Right renal pelvis (tissue), 4 donors: Measurements from ENCODE around the gene SMAP2. TPM values are rescaled to one million over a fixed set of nuclear protein-coding genes. Genes with fewer than 3 reads are reported as not detected.

ENCODE experiments used
- DNase-seq, 4 donors: peaks; one replicate each; pipeline ENCODE4 v3.0.0-alpha.2; 2013; ENCODE audit warnings: low read depth in 4 of 4, low spot score in 3 of 4, missing footprints in 1 of 4
- polyA plus RNA-seq, 4 donors: library from polyadenylated mRNA; unstranded; fragments of 120-200 nt; gene quantifications; one replicate each; pipeline ENCODE4 v1.2.1, GENCODE V29; 2013; ENCODE audit not compliant: insufficient read length in 4 of 4

The SMAP2 gene
- polyA plus RNA-seq, 4 donors: 22.7 to 29.7 (median 24.3) TPM

GRCh38 chr1:40413527-40414252, 40.2 kb downstream of the SMAP2 start:
- no peak for DNase-seq

GRCh38 chr1:40414331-40414730, 40.8 kb downstream of the SMAP2 start:
- no peak for DNase-seq

DNA sequence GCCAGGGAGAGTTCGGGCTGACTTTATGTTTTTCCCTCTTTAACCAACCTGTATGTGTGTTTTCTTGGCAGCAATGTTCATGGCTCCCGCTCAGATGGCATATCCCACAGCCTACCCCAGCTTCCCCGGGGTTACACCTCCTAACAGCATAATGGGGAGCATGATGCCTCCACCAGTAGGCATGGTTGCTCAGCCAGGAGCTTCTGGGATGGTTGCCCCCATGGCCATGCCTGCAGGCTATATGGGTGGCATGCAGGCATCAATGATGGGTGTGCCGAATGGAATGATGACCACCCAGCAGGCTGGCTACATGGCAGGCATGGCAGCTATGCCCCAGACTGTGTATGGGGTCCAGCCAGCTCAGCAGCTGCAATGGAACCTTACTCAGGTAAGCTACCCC, 43.2 kb downstream of the SMAP2 start:
- DNase-seq: no peak

GRCh38 chr1:40421431-40422384, 48.2 kb downstream of the SMAP2 start:
- no peak for DNase-seq

GRCh38 chr1:40422630-40423263, 49.2 kb downstream of the SMAP2 start:
- no peak for DNase-seq

- DNase-seq: no peak
Measured at GRCh38 chr1:40423264-40423642, 49.7 kb downstream of the SMAP2 start.

GRCh38 chr1:40423951-40424618, 50.6 kb downstream of the SMAP2 start:
- DNase-seq: no peak

- DNase-seq: no peak
Measured at GRCh38 chr1:40425198-40425597, 51.7 kb downstream of the SMAP2 start.

DNA sequence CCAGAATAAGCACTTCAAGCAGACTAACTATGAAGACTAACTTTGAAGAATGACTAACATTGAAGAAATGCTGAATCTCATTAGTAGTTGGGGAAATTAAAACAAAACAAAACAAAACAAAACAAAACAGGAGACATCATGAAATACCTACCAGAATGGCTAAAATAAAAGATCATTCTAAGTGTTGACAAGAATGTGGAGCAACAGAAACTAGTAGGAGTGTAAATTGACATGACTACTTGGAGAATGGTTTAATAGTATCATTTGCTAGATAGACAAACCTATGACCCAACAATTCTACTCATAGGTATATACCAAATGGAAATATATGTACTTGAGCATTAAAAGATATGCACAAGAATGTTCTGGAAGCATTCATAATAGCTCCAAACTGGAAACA, 57.9 kb downstream of the SMAP2 start:
- DNase-seq: no peak

GRCh38 chr1:40432644-40433390, 59.3 kb downstream of the SMAP2 start:
- no peak for DNase-seq

- DNase-seq: no peak
Measured at GRCh38 chr1:40435471-40435870, 61.9 kb downstream of the SMAP2 start.

DNA sequence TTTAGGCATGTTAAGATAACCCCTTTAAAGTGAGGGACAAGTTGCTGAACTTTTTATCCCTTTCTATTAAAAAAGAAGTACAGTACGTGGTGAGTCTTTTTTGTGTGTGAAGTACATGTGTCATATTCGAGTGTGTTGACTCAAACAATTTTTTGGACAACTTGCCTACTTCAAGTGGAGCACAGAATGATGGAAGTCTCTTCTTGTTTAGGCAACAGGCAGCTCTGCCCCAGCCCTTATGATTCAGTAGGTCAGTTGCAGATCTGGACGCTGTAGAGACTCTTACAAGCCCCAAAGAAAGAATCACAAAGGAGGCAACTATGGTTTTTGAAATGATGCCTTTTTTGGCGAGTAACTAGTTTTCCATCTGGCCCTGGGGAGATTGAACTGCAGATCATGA, 62.3 kb downstream of the SMAP2 start:
- DNase-seq: no peak

GRCh38 chr1:40438391-40439015, 65.0 kb downstream of the SMAP2 start:
- no peak for DNase-seq

DNA sequence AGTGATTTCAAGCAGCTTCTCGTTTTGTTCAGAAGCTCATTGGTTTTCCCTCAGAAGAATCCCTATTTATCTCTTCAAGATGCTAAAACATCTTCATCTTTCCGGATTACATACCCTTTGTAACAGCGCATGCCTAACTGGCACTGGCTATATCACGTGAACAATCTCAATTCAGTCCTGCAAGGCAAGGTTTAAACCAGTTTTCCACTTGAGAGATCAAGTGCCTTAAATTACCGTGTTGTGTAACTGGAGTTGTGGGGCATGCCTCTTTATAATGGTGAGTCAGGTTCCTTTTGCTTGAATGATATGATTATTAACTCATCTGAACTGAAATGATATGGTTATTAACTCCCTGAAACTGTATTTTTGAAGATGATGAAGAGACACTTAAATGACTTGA, 65.7 kb downstream of the SMAP2 start:
- no peak for DNase-seq

DNA sequence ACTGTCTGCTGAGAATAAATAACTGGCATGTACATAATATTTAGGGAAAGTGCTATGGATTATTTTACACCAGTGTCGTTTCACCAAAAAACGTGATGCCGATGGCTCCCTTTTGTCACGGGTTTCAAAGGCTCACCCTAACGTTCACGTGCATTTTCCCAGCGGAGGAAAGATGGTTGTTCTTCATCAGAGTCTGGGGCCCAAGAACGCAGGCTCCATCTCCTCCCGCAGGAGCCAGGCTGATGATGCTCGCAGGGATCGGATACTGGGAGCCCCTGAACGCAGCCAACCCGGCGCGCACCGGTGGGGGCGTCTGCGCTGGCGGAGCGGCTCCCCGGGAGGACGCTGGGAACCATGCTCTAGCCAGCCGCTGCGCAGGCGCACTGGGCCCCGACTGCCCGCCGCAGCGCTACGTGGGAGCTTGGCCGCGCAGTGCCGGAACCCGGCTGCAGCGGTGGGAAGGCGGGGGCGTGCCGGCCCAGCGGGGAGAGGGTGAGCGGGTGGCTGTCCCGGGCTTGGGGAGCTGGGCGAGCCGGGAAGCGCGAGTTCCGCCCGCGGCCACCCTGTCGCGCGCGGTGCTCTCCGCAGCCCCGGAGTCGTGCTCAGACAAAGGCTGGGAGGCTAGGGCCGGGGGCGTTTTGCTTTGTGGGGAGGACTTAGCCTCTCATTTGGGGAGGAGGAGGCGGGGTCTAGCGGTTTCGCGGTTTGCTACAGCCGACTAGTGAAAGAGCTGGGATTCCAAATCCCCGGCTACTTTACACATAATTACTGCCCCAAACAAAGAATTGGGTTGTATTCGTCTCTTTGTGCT, 76.4 kb downstream of the SMAP2 start, which contains the start of gene ZFP69B:
ZFP69B (plus strand) TSS at position 793 of the 811 bp plus-strand sequence. CDS start 486 bp downstream, outside the sequence.
- DNase-seq: peak; percentile 82 to 93 (median 86)

DNA sequence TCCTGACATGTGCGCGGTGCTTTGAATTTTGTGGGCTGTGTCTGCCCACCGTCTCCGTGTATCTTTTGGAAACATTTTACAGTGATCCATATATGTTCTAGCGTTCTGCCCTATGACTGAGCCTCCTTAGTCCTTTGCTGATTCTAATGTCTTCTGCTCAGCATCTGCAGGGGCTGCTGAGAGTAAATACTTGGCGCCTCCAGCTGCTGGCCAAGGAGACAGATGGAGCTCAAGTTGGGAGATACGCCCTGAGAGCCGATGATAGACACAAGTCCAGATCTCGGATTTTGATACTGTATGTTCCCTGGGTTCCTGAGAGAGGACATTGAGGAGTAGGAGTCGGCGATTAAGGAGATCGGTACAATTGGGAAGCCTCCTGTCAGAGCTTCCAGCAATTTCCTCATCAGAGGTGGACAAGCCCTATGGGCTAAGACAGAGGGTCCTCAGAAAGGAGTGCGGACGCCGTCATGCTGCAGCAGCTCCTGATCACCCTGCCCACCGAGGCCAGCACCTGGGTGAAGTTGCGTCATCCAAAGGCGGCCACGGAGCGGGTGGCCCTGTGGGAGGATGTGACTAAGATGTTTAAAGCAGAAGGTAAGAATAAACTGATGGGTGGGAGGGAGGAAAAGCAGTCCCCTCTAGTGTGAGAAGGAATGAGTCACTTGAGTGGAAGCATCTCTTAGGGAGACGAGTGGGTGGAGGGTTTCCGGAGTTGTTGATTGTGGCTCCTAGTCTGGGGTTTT, 77.1 kb downstream of the SMAP2 start:
- DNase-seq: peak in 2 of 4 donors; percentile 8 to 49

DNA sequence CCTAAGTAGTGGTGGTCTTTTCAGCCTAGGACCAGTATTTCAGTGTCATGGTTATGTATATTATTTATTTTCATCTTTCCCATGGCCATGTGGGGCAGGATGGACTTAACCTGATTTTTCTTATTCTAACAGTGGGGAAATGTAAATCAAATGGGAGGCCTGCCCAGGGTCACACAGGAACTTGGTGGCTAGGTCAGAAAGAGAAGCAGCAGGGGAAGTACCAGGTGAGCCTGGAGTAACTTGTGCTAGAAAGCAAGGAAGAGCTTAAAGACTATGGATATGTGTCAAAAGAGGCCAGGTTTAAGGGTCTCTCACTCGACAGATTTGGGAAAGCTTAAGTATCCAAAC, 77.7 kb downstream of the SMAP2 start:
- no peak for DNase-seq

GRCh38 chr1:40454873-40455272, 81.3 kb downstream of the SMAP2 start:
- no peak for DNase-seq
